Stimulated activated naive CD8-positive, alpha-beta T cell treated with anti-CD3 and anti-CD28 coated beads, Interleukin-15, Interleukin-2, amounts not matched to agents 100 ng/mL and 50 ng/mL, for 24 hours (primary cell): ENCODE results near the gene CXorf49.
"Not testable (repeated sequence)": the region's sequence is repeated elsewhere in the genome, so short reads cannot be mapped to it uniquely, and the experiment has no call there.

Experiments used
- H3K27ac Mint-ChIP-seq: one replicate; pipeline ENCODE4 v1.8.0; 2021; ENCODE audit warnings: mild to moderate bottlenecking, mixed read lengths
- H3K27me3 Mint-ChIP-seq: one replicate; pipeline ENCODE4 v1.8.0; 2021; ENCODE audit warnings: mixed read lengths
- H3K36me3 Mint-ChIP-seq: one replicate; pipeline ENCODE4 v1.8.0; 2021; ENCODE audit warnings: low read depth, mixed read lengths
- H3K4me1 Mint-ChIP-seq: one replicate; pipeline ENCODE4 v1.8.0; 2021; ENCODE audit warnings: low read depth, mixed read lengths
- H3K4me3 Mint-ChIP-seq: one replicate; pipeline ENCODE4 v1.8.0; 2021; ENCODE audit warnings: mild to moderate bottlenecking, mixed read lengths
- H3K9me3 Mint-ChIP-seq: one replicate; pipeline ENCODE4 v1.8.0; 2021; ENCODE audit warnings: mixed read lengths

Gene CXorf49

DNA sequence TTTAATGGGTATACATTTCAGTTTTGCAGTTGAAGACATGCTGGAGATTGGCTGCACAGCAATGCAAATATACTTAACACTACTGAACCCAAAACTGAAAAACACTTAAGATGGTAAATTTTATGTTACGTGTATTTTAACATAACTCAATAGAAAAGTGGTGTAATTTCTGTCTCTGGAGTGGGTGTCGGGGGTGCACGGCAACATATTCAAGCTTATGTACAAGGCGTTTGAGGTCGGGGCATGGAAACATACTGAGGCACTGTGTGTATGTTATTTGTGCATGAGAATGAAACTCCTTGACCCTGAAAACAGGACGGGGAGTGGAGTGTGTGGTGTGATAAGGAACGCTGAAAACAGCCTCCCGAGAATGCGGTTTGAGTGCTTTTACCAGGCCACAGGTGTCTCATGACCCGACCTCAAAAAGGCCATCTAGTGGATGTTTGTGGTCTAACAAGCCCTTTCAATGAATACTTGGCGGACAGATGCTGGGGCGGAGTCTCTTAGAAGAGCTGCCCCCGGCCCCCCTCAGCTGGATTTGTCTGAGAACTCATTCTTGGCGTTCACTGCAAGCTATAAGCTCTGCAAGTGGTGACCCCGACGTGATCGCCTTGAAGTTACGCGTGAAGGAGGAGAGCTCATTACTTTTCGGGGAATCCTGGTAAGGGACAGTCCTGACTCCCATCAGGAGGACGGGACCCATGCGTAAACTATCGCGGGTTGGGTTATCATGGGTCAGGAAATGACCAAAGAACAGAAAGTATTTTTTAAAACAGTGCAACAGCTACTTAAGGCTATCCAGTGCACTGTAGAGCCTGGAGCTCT lies 21.2 kb downstream of the CXorf49 start:
- not testable (repeated sequence) for H3K4me3 Mint-ChIP-seq, H3K27ac Mint-ChIP-seq, H3K36me3 Mint-ChIP-seq, H3K4me1 Mint-ChIP-seq, H3K9me3 Mint-ChIP-seq, H3K27me3 Mint-ChIP-seq

DNA sequence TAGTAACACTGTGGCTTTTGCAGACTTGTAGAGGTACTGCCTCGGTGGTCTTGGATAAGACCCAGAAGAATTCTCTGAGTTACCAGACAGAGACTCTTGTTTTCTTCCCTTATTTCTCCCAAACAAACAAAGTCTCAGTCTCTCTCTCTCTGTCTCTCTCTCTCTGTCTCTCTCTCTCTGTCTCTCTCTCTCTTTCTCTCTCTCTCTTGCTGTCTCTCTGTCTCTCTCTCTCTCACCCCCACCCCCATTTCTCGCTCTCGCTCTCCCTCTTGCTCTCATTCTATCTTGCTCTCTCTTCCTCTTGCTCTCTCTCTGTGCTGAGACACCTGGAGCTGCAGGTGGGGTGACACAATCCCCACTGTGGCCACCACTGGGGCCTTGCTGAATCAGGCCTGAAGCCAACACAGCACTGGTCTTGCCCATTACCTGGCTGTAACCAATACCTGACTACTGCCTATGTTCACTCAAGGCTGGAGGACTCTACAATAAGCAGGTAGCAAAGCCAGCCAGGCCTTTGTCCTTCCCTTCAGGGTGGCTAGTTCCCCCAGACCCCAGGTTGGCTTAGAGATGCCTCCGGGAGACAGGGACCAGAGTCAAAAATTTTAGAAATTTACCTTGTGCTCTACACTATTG lies 38.4 kb downstream of the CXorf49 start:
- no peaks in the 10 kb centered on the region for H3K4me1 Mint-ChIP-seq
- no peak overlapping the region for H3K4me3 Mint-ChIP-seq
- no peak overlapping the region for H3K27ac Mint-ChIP-seq
- H3K9me3 Mint-ChIP-seq, result no peaks in the 10 kb centered on the region
- no peaks in the 10 kb centered on the region for H3K36me3 Mint-ChIP-seq
- H3K27me3 Mint-ChIP-seq, result no peaks in the 10 kb centered on the region

DNA sequence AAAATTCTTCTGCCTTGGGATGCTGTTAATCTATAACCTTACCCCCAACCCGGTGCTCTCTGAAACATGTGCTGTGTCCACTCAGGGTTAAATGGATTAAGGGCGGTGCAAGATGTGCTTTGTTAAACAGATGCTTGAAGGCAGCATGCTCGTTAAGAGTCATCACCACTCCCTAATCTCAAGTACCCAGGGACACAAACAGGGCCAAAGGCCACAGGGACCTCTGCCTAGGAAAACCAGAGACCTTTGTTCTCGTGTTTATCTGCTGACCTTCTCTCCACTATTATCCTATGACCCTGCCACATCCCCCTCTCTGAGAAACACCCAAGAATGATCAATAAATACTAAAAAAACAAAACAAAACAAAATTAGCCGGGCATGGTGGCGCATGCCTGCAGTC lies 40.9 kb downstream of the CXorf49 start:
- not testable (repeated sequence) for H3K4me1 Mint-ChIP-seq, H3K27me3 Mint-ChIP-seq, H3K36me3 Mint-ChIP-seq, H3K27ac Mint-ChIP-seq, H3K9me3 Mint-ChIP-seq, H3K4me3 Mint-ChIP-seq

DNA sequence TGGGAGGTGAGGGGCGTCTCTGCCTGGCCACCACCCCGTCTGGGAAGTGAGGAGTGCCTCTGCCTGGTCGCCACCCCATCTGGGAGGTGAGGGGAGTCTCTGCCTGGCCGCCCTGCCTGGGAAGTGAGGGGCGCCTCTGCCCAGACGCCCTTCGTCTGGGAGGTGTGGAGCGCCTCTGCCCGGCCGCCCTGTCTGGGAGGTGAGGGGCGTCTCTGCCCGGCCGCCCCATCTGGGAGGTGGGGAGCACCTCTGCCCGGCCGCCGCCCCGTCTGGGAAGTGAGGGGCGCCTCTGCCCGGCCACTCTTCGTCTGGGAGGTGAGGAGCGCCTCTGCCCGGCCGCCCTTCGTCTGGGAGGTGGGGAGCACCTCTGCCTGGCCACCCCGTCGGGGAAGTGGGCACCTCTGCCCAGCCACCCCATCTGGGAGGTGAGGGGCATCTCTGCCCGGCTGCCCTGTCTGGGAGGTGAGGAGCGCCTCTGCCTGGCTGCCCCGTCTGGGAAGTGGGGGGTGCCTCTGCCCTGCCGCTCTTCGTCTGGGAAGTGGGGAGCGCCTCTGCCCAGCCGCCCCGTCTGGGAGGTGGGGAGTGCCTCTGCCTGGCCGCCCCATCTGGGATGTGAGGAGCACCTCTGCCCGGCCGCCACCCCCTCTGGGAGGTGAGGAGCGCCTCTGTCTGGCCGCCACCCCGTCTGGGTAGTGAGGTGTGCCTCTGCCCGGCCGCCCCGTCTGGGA lies 41.9 kb downstream of the CXorf49 start:
- H3K36me3 Mint-ChIP-seq, result not testable (repeated sequence)

DNA sequence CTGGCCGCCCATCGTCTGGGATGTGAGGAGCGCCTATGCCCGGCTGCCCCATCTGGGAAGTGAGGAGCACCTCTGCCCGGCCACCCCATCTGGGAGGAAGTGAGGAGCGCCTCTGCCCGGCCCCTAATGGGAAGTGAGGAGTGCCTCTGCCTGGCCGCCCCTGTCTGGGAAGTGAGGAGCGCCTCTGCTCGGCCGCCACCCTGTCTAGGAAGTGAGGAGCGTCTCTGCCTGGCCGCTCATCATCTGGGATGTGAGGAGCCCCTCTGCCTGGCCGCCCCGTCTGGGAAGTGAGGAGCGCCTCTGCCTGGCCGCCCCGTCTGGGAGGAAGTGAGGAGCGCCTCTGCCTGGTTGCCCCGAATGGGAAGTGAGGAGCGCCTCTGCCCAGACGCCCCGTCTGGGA lies 42.4 kb downstream of the CXorf49 start:
- not testable (repeated sequence) for H3K4me3 Mint-ChIP-seq, H3K27me3 Mint-ChIP-seq, H3K27ac Mint-ChIP-seq, H3K9me3 Mint-ChIP-seq, H3K36me3 Mint-ChIP-seq
- H3K4me1 Mint-ChIP-seq, result peaks cover 14% of the 10 kb centered on the region

More for the DNA sequence above, 41.9 kb downstream of the CXorf49 start:
- H3K27ac Mint-ChIP-seq, H3K9me3 Mint-ChIP-seq, H3K27me3 Mint-ChIP-seq, H3K4me3 Mint-ChIP-seq, H3K4me1 Mint-ChIP-seq: not testable (repeated sequence)

DNA sequence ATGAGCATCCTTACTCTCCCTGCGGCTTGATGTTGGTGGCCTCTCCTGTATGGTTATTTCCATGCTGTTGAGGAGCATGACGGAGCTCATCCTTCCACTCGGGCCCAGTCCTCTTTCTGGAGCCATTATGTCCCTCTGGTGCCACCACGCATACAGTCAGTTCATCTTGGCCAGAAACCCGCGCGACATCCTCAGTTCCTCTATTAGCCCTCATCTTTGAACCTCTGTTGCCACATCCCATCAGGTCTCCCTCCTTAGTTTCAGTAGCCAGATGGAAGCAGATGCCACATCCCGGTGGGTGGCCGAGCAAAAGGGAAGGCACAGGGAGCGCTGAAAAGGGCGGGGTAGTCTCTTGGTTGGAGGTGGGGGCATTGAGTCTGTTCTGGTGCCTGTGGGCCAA lies 46.1 kb downstream of the CXorf49 start:
- Mint-ChIP-seq H3K9me3 (no peaks in the 10 kb centered on the region), H3K4me1 (peaks cover 21% of the 10 kb centered on the region), H3K27me3 (peaks cover 7% of the 10 kb centered on the region), H3K27ac (no peak overlapping the region), H3K4me3 (no peak overlapping the region), H3K36me3 (no peaks in the 10 kb centered on the region)

DNA sequence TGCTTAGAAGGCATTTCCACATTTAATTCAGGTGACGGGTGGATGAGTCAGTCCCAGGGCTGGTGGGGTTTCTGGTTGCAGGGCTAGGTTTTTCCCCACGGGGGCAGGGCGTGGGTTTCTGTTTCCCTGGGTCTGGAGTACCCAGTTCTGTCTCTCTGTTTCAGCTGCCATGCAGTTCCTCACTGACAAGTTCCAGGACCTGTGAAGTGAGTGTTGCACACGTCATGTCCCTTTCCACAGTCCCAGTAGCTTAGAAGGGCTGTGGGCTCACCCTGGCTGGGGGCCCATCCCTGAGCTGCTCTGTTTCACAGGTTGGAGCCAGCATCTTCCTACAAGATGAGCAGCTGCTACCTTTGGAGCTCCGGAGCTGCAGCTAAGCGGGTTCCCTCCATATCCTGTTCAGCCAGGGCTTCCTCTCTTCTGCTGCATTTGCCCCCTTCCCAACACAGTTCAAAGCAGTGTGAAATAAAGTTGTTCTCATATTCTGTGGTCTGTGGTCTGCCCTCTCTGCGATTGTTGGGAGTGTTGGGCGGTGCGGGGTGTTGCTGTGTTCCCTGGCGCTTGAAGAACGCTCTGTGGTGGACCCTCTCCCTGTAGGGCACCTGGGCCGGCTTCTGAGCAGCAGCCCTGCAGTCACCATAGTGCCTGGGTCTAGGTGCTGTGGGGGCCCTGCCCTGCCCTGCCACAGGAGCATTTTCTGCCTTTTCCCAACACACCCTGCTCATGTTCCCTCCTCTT lies 46.9 kb downstream of the CXorf49 start:
- Mint-ChIP-seq H3K27me3 (peaks cover 7% of the 10 kb centered on the region), H3K4me3 (no peak overlapping the region), H3K9me3 (no peaks in the 10 kb centered on the region), H3K36me3 (no peaks in the 10 kb centered on the region), H3K27ac (no peak overlapping the region), H3K4me1 (peaks cover 21% of the 10 kb centered on the region)

DNA sequence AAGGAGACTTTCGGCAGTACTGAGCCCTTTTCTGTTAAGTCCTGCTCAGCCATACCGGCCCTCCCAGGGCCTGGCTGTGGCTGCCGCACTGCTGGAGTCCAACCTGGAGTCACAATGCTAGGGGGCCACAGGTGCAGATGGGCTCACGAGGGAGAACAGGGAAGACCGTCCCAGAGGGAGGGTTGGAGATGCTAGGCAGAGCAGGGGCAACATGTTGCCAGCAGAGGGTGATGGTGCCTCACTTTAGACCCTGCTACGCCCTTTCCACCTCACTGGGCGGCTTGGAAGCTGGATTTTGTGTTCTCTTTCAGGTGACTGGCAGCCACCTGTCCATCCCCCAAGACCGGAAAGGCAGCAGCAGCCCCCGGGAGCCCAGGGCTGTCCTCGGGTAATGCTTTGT lies 48.1 kb downstream of the CXorf49 start:
- H3K36me3 Mint-ChIP-seq, H3K9me3 Mint-ChIP-seq, H3K27me3 Mint-ChIP-seq, H3K4me3 Mint-ChIP-seq, H3K27ac Mint-ChIP-seq: not testable (repeated sequence)
- H3K4me1 Mint-ChIP-seq, result peaks cover 21% of the 10 kb centered on the region

DNA sequence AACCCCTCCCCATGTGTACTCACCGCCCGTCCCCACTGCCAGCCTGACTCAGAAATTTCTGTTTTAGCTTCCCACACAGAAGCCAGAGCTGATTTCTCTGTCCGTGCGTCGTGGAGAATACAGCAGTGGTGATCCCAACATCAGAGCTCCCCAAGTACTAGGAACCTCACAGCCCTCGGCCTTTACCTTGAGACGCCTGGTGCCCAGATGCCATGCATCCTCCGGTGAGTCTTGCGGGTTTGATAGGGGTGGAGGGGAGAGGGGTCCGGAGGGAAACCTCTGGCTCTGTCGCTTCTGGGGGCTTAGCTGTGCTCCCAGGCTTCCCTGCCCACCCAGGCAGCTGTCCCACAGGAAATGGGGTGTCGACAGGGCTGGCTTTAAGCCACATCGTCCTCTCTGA lies 48.6 kb downstream of the CXorf49 start:
- H3K4me3 Mint-ChIP-seq, result no peak overlapping the region

DNA sequence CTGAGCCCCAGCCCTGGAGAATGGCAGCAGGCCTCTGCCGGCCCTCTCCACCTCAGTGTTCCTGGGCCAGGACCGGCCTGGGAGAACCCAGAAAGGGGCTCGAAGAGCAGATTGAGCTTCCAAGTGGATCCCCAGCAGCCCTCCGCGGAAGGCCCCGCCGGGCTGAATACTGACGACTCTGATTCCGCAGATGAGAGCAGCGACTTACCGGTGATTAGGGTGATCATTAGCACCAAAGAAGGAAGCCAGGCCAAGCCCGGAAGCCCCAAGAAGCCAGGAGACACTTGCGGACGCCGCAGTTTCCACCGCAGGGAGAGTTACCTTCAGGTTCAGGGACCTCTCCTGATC lies 49.9 kb downstream of the CXorf49 start:
- Mint-ChIP-seq H3K9me3 (no peaks in the 10 kb centered on the region), H3K36me3 (no peaks in the 10 kb centered on the region), H3K4me3 (no peak overlapping the region), H3K27ac (no peak overlapping the region), H3K4me1 (peaks cover 27% of the 10 kb centered on the region), H3K27me3 (peaks cover 7% of the 10 kb centered on the region)

More for the DNA sequence above, 48.6 kb downstream of the CXorf49 start:
- Mint-ChIP-seq H3K4me1 (peaks cover 21% of the 10 kb centered on the region), H3K9me3 (no peaks in the 10 kb centered on the region), H3K27me3 (peaks cover 7% of the 10 kb centered on the region), H3K27ac (no peak overlapping the region), H3K36me3 (no peaks in the 10 kb centered on the region)

DNA sequence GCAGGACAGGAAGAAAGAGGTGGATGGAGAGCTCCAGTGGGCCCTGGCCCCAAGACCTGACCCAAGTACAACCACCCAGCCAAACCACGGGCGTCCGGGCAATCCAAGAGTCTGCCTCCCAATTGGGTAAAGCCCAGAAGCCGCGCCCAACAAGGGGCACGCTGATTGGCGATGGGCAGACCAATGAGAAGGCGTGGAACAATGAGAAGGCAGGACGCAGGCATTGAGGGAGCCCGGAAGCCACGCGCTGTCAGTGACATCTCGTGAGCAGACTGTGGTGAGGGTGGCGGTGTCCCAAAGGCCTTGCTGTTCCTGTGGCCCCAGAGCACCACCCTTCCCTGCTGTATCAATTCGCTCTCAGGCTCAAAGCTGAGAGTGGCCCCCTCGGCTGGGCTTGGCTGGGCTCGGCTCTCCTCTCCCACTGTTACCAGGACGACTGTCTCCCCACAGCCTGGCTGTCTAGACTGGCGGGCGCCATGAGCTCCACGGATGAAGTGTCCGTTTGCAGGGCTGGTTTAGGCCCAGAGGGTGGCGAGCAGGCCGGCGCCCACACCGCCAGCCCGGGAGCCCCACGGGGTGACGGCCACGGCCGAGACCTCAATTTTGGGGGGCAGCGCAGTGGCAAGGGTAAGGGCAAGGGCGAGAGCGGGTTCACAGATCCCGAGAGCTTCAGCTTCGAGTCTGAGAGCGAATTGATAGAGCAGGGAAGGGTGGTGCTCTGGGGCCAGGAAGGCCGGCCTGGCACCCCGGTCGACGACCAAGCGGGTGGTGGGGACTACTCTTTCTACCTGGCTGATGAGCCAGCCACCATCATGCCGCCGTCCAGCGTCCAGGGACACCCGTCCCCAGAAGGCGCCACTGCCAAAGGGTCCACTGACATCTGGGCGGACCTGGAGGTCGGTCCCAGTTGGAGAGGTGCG lies 50.5 kb downstream of the CXorf49 start, which contains the start of gene LOC101059915:
LOC101059915 (plus strand) TSS at position 219 of the 920 bp plus-strand sequence.
- H3K36me3 Mint-ChIP-seq, result no peaks in the 10 kb centered on the region
- no peak within 1 kb of the TSS for H3K4me3 Mint-ChIP-seq
- H3K27ac Mint-ChIP-seq, result no peak within 1 kb of the TSS
- peaks cover 32% of the 10 kb centered on the region for H3K4me1 Mint-ChIP-seq
- H3K9me3 Mint-ChIP-seq, result no peaks in the 10 kb centered on the region
- peaks cover 5% of the 10 kb centered on the region for H3K27me3 Mint-ChIP-seq

DNA sequence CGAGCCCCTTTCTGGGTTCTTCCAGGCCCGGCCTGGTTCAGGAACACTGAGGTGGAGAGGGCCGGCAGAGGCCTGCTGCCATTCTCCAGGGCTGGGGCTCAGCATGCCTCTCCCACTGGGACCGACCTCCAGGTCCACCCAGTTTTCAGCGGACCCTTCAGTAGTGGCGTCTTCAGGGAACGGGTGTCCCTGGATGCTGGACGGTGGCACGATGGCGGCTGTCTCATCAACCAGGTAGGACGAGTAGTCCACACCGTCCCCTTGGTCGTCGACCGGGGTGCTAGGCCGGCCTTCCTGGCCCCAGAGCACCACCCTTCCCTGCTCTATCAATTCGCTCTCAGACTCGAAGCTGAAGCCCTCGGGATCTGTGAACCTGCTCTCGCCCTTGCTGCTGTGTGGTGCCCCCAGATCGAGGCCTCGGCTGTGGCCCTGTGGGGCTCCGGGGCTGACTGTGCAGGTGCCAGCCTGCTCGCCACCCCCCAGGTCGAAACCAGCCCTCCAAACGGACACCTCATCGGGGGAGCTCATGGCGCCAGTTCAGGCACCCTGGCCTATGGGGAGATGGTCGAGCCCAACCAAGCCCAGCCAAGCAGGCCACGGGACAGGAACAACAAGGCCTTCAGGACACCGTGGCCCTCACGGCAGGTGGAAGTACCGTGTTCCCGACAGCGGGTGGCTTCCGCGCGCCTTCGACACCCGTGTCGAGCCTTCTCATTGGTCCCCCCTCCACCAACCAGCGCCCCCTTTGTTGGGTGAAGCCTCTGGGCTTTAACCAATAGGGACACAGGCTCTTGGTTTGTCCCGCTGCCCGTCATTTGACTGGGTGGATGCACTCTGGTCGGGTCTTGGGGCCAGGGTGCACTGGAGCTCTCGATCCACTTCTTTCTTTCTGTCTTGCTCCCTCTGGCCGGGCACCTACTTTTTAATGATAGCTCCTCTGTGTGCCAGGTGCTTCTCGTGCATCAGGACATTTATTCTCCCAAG lies 51.6 kb downstream of the CXorf49 start:
- no peaks in the 10 kb centered on the region for H3K36me3 Mint-ChIP-seq
- no peaks in the 10 kb centered on the region for H3K9me3 Mint-ChIP-seq
- no peak overlapping the region for H3K27ac Mint-ChIP-seq
- no peaks in the 10 kb centered on the region for H3K27me3 Mint-ChIP-seq
- H3K4me1 Mint-ChIP-seq, result peaks cover 38% of the 10 kb centered on the region
- no peak overlapping the region for H3K4me3 Mint-ChIP-seq

DNA sequence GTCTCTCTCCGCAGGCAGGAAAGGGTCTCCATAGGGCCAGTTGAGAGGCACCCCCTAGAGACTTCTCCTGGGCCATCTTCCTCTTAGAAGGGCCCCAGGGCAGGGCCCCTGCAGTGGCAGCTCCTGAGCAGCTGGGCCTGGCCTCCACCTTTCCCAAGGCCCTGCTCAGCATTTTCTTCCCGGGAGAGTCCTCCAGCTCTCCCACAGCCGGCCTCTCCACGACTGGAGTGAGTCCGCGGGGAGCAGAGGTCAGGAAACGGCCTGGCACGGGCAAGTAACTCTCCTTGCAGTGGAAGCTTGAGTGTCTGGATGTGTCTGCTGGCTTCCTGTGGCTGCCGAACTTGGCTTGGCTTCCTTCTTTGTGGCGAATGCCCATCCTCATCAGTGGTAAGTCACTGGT lies 52.3 kb downstream of the CXorf49 start:
- no peaks in the 10 kb centered on the region for H3K9me3 Mint-ChIP-seq
- no peak overlapping the region for H3K27ac Mint-ChIP-seq
- H3K27me3 Mint-ChIP-seq, result no peaks in the 10 kb centered on the region
- no peaks in the 10 kb centered on the region for H3K36me3 Mint-ChIP-seq
- H3K4me1 Mint-ChIP-seq, result peaks cover 36% of the 10 kb centered on the region
- H3K4me3 Mint-ChIP-seq, result no peak overlapping the region
